GM21723 (cell line): ENCODE measurements around the gene TNK2.

Experiments used
- ATAC-seq: cut with Tn5 transposase; IDR thresholded peaks from one replicate; pipeline ENCODE4 v1.9.1; 2021; ENCODE audit warnings: mild to moderate bottlenecking, moderate library complexity; ENCODE audit not compliant: unreplicated experiment

Gene TNK2

DNA sequence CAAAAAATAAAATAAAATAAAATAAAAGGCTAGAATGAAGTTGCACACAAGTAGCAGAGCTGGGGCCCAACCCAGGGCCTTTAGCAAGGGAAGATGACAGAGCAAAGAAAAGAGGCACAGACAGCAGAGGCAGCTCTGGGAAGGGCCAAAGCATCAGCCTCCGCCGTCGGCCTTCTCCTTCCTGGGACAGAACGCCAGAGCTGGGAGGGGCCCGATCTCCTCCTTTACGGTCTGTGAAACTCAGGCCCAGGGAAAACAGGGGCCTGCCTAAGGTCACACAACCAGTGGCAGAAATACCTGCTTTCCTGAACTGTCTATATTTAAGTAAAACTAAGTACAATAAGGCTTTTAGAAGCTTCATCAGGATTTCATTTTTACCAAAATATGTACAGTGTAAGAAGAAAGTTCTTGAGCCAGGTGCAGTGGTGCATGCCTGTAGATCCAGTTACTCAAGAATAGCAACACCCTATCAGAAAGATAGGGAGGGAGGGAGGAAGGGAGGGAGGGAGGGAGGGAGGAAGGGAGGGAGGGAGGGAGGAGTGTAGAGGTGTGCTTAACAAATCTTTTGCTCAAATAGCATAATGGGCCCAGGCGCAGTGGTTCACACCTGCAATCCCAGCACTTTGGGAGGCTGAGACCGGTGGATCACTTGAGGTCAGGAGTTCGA lies 53.6 kb downstream of the TNK2 start:
- no peak for ATAC-seq

GRCh38 chr3:195853996-195854395 lies 54.4 kb downstream of the TNK2 start:
- no peak for ATAC-seq

GRCh38 chr3:195853036-195853435 lies 55.3 kb downstream of the TNK2 start:
- no peak for ATAC-seq

DNA sequence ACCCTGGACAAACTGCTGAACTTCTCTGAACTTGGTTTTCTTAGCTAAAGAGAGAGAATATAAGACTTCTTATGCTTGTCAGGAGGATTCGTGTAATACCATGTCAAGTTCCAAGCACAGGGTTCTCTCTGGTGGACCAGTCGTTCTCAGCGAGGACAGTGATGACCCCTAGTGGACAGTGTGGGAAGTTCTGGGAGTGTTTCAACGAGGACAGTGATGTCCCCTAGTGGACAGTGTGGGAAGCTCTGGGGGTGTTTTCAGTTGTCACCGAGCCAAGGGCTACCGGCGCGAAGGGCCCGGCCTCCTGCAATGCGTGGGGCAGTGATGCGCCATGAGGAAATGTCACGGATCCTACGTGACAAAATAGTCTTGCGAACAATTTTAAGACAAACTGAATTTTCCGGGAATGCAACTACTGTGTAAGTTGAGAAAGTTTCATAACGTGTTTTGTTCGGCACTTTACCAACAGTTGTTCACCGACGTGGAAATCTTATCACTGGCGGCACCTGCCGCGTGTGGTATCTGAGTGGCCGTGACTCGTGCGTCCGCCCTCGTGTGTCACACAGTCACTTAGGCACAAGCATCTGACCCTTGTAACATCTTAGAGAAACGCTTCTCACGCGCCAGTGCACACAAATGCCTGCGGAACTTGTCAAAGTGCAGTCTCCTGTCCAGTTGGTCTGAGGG lies 57.4 kb downstream of the TNK2 start:
- ATAC-seq = peak; percentile 93

DNA sequence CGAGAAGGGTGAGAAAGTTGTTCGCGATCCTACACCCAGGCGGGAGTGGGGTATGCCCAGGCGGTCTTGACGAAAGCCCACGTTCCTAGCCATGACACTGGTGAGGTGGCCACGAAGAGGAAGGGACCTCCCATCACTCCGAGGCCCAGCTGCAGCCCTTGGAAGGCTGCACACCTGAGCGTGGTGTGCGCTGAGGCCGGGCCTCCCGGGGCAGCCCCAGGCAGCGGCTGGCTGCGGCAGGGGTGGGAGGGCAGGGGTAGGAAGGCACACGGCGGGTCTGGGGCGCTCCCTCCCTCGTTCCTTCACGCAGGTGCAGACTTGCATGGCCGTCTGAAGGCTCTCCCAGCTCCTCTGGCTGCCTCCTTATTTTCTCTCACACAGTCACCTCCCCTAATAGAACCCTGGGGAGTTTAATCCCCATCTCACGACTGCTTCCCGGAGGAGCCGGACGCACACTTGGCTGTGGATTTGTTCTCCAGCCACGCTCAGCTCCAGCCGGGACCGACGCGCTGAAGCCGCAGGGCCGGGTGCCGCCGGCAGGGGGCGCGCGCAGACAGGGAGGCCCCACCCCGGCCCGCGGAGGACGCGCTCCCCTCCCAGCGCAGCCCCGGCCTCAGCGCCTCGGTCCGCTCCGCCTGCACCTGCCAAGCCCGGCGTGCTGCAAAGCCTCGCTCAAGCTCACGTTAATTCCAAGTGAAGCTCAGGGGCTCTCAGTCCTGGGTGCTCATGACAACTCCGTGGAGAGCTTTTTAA lies 58.9 kb downstream of the TNK2 start:
- no peak for ATAC-seq

- ATAC-seq = no peak
These were observed 61.0 kb downstream of the TNK2 start for GRCh38 chr3:195847055-195847950.

- no peak for ATAC-seq
These were observed 62.9 kb downstream of the TNK2 start for GRCh38 chr3:195845483-195845882.

GRCh38 chr3:195844671-195845218 lies 63.6 kb downstream of the TNK2 start:
- no peak for ATAC-seq

DNA sequence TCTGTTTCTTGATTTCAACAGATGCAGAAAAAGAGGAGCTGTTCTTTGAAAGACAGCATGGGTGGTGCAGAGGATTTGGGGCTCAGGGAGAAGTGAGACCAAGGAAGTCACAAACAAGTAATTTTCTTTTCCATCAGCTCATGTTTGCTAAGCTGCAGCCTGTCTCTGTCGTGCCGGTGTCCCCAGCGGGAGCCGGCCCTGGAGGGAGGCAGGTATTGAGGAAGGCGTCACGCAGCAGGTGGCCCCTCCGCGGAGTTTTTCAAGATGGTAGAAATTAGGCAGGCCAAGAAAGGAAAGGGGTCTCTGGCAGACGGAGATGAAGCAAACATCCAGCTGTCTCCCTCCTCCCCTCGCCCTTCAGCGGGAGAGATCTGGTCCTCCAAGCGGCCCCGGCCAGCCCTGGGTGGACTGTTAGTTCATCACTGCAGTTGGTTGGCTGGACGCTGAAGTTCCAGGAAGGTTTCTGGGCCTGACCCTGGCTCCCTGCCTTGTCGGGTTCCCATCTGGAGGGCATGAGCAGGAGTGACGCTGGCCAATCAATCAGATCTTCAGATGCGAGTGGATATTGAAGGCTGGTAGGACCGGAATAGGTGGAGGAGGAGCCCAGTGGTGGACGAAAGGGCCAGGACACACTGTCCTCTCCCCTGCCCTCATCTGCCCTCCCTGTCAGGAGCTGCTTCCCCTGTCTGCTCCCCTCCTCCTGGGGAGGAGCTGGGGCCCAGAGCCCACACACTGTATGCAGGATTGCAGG lies 68.9 kb downstream of the TNK2 start:
- ATAC-seq = peak; percentile 10

DNA sequence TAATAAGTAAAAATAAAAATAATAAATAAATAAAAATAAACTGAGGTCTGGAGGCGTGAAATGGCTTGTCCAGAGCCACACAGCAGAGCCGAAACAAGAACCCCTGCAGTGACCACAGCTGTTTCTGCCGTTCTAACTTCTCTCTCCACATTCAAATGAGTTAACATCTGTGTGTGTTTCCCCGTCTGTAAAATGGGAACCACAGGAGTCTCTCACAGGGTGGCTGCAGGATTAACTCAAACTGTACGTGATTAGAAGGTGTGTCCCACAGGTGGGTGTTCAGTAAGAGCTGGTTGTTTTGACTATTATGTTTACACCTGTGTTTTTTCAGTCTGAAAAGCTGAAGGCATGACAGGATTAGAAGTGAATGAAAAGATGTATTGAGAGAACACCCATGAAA lies 69.6 kb downstream of the TNK2 start:
- ATAC-seq = peak; percentile 80

GRCh38 chr3:195836476-195837135 lies 71.7 kb downstream of the TNK2 start:
- ATAC-seq = no peak

DNA sequence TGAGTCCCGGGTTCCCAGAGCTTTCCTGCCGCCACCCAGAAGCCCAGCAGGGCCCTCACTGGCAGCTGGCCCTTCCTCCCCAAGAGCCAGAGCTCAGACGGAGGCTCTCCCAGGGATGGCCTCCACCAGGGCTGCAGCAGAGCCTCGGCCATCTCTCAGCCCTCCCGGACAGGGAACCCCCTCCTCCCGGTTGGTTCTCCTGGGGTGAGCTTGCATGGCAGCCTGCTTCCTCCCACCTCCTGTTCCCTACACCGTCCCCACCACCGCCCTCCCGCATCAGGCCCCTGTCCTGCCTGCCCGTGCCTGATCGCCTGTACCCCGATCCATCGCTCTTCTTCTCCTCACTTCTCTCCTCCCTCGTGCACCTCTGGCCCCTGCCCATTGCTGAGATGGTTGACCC lies 72.6 kb downstream of the TNK2 start:
- ATAC-seq = no peak

- ATAC-seq = no peak
These were observed 73.4 kb downstream of the TNK2 start for GRCh38 chr3:195834675-195835583.

DNA sequence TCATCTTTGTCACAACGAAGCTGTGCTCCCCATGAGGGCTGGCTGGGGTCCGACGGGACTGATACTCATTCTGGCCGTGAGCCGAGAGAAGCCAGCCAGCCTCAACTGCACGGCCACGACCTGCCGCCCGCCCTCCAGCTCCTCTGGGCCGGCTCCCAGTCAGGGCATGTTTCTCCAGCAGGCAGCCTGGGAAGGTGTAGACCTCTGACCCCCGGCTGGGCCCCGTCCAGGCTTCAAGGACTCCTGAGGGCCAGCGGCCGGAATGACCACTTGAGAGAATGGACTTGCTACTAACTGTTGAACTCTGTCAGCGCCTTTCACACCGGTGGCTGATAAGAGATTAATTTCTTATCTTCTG lies 78.5 kb downstream of the TNK2 start:
- ATAC-seq = no peak

DNA sequence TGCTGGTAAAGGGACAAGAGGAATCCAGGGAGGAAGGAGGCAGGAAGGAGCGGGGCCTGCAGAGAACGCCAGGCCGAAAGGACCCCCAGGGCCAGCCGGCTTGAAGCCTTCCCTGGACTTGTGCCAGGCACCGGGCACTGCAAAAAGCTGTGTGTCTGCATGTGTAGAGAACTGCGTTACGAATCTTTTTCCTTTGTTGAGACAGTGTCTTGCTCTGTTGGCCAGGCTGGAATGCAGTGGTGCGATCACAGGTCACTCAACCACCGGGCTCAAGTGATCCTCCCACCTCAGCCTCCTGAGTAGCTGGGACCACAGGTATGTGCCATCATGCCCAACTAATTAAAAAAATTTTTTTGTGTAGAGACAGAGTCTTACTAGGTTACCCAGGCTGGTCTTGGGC lies 79.6 kb downstream of the TNK2 start:
- no peak for ATAC-seq

DNA sequence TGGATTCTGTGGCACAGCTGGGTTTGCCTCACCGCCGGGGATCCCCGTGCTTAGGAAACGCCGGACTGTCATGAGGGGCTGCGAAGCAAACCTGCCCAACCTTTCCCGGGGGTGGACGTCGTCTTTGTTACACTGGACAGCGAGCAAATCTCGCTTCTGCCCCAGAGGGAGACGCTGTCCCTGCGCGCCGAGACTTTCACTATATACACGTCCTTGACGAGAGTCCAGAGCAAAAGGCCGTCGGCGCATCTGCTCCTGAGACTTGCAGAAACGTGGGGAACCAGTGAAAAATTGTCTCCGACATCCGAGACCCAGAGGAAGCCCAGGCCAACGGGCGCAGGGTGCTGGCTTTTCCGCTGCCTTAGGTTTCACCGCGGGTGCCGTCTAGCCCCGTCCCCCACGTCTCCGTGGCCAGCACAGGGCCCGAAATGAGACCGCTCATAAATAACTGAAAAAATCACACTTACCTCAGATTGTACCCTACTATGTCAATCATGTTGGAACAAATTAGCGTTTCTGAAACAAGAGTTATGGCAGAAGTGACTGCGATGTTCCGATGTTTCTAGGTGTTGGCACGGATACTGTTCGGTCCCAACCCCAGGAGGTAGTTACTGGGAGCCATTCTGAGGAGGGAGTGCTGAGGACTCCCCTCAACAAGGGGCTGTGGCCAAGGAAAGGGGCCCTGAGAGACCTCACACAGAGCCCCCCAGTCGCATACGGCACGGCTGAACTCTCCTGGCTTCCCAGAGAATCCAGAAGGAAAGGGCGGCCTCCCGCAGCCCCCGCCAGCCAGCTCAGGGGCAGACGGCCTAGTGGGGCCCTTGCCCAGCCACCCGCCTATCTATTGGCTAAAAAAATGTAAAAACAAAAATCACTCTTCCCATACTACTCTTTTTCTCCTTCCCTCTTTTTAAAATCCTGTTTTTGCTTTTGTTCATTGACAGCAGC lies 82.2 kb downstream of the TNK2 start:
- ATAC-seq = no peak

- ATAC-seq = no peak
These were observed 83.2 kb downstream of the TNK2 start for GRCh38 chr3:195825191-195825588.
